IMR-90 (cell line): Measurements from ENCODE around the gene SYCN. TPM values are rescaled to one million over a fixed set of nuclear protein-coding genes. Genes with fewer than 3 reads are reported as not detected.
A peak's percentile ranks its signal among the peaks of the same experiment; 100 is the strongest.

Experiments
- ATAC-seq: fragments of 200-7000 bp; cut with Tn5 transposase; 2 replicates; pipeline ENCODE4 v1.9.1; 2020; ENCODE audit warnings: low read depth, mild to moderate bottlenecking, moderate library complexity
- BruUV-seq: library from RNA; stranded (reverse); fragments of 400-500 nt; replicated peaks from 2 replicates; lab custom pipeline; 2021; lab: Mats Ljungman, UMichigan
- CTCF ChIA-PET: fragments of 300-600 bp; formaldehyde crosslinking; extraction: SDS; loops from one replicate; lab custom pipeline; 2021; ENCODE audit warnings: antibody characterized with exemption; lab: Yijun Ruan, JAX
- POLR2A ChIA-PET: fragments of 300-600 bp; sonication (Branson Sonifier 250); formaldehyde crosslinking; loops from one replicate; lab custom pipeline; 2022; ENCODE audit warnings: antibody characterized with exemption; ENCODE audit not compliant: unreplicated experiment; lab: Charles Lee
- DNase-seq: peaks from one replicate; pipeline ENCODE4 v3.0.0; 2013
- H2AFZ ChIP-seq: replicated peaks from 2 replicates; pipeline ENCODE3; 2013; ENCODE audit warnings: low read length, mild to moderate bottlenecking; ENCODE audit not compliant: poor library complexity
- H2AK5ac ChIP-seq: 2 replicates; pipeline ENCODE4 v1.6.1; 2013; ENCODE audit warnings: low read depth, low read length, inconsistent platforms
- H2AK9ac ChIP-seq: replicated peaks from 2 replicates; pipeline ENCODE3; 2013; ENCODE audit warnings: mild to moderate bottlenecking, low read depth, low read length, moderate library complexity; ENCODE audit not compliant: poor library complexity
- H2BK120ac ChIP-seq: 2 replicates; pipeline ENCODE4 v1.6.1; 2013; ENCODE audit warnings: low read depth, low read length, inconsistent platforms
- H2BK15ac ChIP-seq: 3 replicates; pipeline ENCODE4 v1.6.1; 2013; ENCODE audit warnings: low read depth, low read length, inconsistent platforms
- H2BK20ac ChIP-seq: 2 replicates; pipeline ENCODE4 v1.6.1; 2013; ENCODE audit warnings: low read depth, mild to moderate bottlenecking, inconsistent platforms, low read length, moderate library complexity
- H2BK5ac ChIP-seq: 2 replicates; pipeline ENCODE4 v1.6.1; 2013; ENCODE audit warnings: mild to moderate bottlenecking, low read depth, low read length, inconsistent platforms; ENCODE audit not compliant: poor library complexity, severe bottlenecking
- H3K14ac ChIP-seq: replicated peaks from 2 replicates; pipeline ENCODE4 v1.6.1; 2013; ENCODE audit warnings: low read depth, low read length, inconsistent platforms
- H3K18ac ChIP-seq: 2 replicates; pipeline ENCODE4 v1.6.1; 2013; ENCODE audit warnings: low read depth, low read length, control low read depth
- H3K23ac ChIP-seq: 2 replicates; pipeline ENCODE4 v1.6.1; 2013; ENCODE audit warnings: low read depth, low read length, inconsistent platforms
- H3K27ac ChIP-seq: 2 replicates; pipeline ENCODE4 v1.5.1; 2013; ENCODE audit warnings: mild to moderate bottlenecking, control low read depth, low read length; ENCODE audit not compliant: insufficient read depth
- H3K27me3 ChIP-seq: 2 replicates; pipeline ENCODE4 v1.6.1; 2013; ENCODE audit warnings: low read length; ENCODE audit not compliant: control insufficient read depth, insufficient read depth
- H3K36me3 ChIP-seq: 2 replicates; pipeline ENCODE4 v1.6.1; 2013; ENCODE audit warnings: low read length, mixed read lengths; ENCODE audit not compliant: control insufficient read depth, insufficient read depth
- H3K4ac ChIP-seq: 2 replicates; pipeline ENCODE4 v1.6.1; 2013; ENCODE audit warnings: low read depth, low read length, inconsistent platforms
- H3K4me1 ChIP-seq: 2 replicates; pipeline ENCODE4 v1.6.1; 2013; ENCODE audit warnings: low read length, mixed read lengths; ENCODE audit not compliant: control insufficient read depth, insufficient read depth
- H3K4me2 ChIP-seq: 2 replicates; pipeline ENCODE4 v1.6.1; 2013; ENCODE audit warnings: low read depth, mild to moderate bottlenecking, control low read depth, low read length, moderate library complexity
- H3K4me3 ChIP-seq: 2 replicates; pipeline ENCODE4 v1.5.1; 2013; ENCODE audit warnings: low read depth, mild to moderate bottlenecking, control low read depth, low read length, moderate library complexity; ENCODE audit not compliant: insufficient read depth
- H3K56ac ChIP-seq: 2 replicates; pipeline ENCODE4 v1.6.1; 2013; ENCODE audit warnings: low read length, inconsistent platforms; ENCODE audit not compliant: insufficient read depth; ENCODE audit errors: extremely low read depth
- H3K79me1 ChIP-seq, 2 experiments: 2 replicates each; pipeline ENCODE4 v1.6.1; 2013; ENCODE audit warnings: low read length in 2 of 2, inconsistent platforms in 1 of 2, low read depth in 1 of 2
- H3K9ac ChIP-seq: 2 replicates; pipeline ENCODE4 v1.6.1; 2013; ENCODE audit warnings: low read depth, low read length, control low read depth
- H3K9me1 ChIP-seq: 2 replicates; pipeline ENCODE4 v1.6.1; 2013; ENCODE audit warnings: low read length, inconsistent platforms; ENCODE audit not compliant: insufficient read depth
- H3K9me3 ChIP-seq: 2 replicates; pipeline ENCODE4 v1.6.1; 2013; ENCODE audit warnings: low read length; ENCODE audit not compliant: control insufficient read depth, insufficient read depth
- H4K20me1 ChIP-seq: 2 replicates; pipeline ENCODE4 v1.6.1; 2013; ENCODE audit warnings: low read length, inconsistent platforms; ENCODE audit not compliant: insufficient read depth
- H4K5ac ChIP-seq: 2 replicates; pipeline ENCODE4 v1.6.1; 2013; ENCODE audit warnings: mild to moderate bottlenecking, low read depth, low read length, control low read depth
- H4K8ac ChIP-seq, 2 experiments: 2 replicates each; pipeline ENCODE4 v1.6.1; 2013; ENCODE audit warnings: low read depth in 2 of 2, low read length in 2 of 2, control low read depth in 1 of 2, inconsistent platforms in 1 of 2
- H4K91ac ChIP-seq: 2 replicates; pipeline ENCODE4 v1.6.1; 2013; ENCODE audit warnings: low read depth, low read length, inconsistent platforms; ENCODE audit not compliant: insufficient read depth
- MAZ ChIP-seq: IDR thresholded peaks from 2 replicates; pipeline ENCODE4 v1.6.1; 2012; ENCODE audit warnings: low read depth, mild to moderate bottlenecking, low read length, improper control_type of control experiment, moderate library complexity, borderline replicate concordance
- WGBS, 2 experiments: methylation state at CpG; one replicate each; pipeline versions ENCODE4 v1.1.5 to v1.1.7; 2013; ENCODE audit warnings: missing lambda C conversion rate in 2 of 2; ENCODE audit not compliant: insufficient read length in 1 of 2; ENCODE audit errors: extremely low coverage in 2 of 2; 5-methylcytosine and 5-hydroxymethylcytosine counted together
- dilution Hi-C: fragments of 300-500 bp; cut with HindIII; formaldehyde crosslinking; loops from one replicate; pipeline ENCODE4 v1.14.3; 2018; ENCODE audit warnings: low sequenced_read_pairs; ENCODE audit not compliant: unreplicated experiment
- in situ Hi-C: fragments of 300-500 bp; cut with MboI; formaldehyde crosslinking; loops from 3 replicates; pipeline ENCODE4 v1.14.3; 2019; ENCODE audit warnings: low sequenced_read_pairs, inconsistent platforms, mixed read lengths
- intact Hi-C: fragments of 100-400 bp; cut with micrococcal nuclease; formaldehyde crosslinking; loops from 2 replicates; pipeline ENCODE4 v1.10.0; 2022
- polyA plus RNA-seq, 3 experiments: library from polyadenylated mRNA; depleted of rRNA; stranded (reverse); fragments of >200 nt; gene quantifications; 2 replicates each; pipeline ENCODE4 v1.2.3, GENCODE V29; 2012; ENCODE audit warnings: low replicate concordance in 1 of 3
- total RNA-seq: library from RNA; depleted of rRNA; stranded (reverse); fragments of >200 nt; gene quantifications from 2 replicates; pipeline ENCODE4 v1.2.3, GENCODE V29; 2012
- TF ChIP-seq, protein P1 (sequence below): fragments of 150-350 bp; IDR thresholded peaks from 2 replicates; pipeline ENCODE4 v1.6.1; 2017; ENCODE audit warnings: mild to moderate bottlenecking, antibody characterized with exemption, low read length, low read depth

SYCN gene
- total and polyA plus RNA-seq, 2 of the 4 experiments (the other 2 are of a cell fraction) = not detected

DNA sequence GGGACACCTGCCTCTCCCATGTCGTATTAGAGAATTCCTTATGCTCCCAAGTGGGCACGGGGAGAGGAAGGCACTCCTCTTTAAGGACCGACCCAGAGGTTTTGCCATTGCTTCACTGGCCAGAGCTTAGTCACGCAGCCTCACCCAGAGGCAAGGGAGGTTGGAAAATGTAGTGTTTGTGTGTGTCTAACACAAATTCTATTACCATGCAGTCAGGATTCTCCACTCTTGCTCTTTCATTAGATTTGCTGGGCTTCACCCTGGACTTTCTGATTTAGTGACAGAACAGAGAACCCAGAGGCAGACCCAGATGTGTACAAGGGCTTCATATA is 21.9 kb downstream of the SYCN start:
- intact Hi-C loops = no loop called here
- Histone ChIP-seq H4K91ac (no peak overlapping the region), H2AK5ac (no peak overlapping the region), H3K4me2 (no peak overlapping the region), H3K4ac (no peak overlapping the region), H3K36me3 (peaks cover 26% of the 10 kb centered on the region), H4K8ac (no peak overlapping the region), H3K23ac (no peak overlapping the region), H3K79me1 (no peaks in the 10 kb centered on the region), H3K9ac (no peak overlapping the region), H2BK120ac (no peak overlapping the region), H2BK5ac (no peak overlapping the region), H4K20me1 (no peaks in the 10 kb centered on the region), H3K4me1 (no peaks in the 10 kb centered on the region), H2BK20ac (no peak overlapping the region), H3K9me1 (no peaks in the 10 kb centered on the region), H2BK15ac (no peak overlapping the region), H3K18ac (no peak overlapping the region), H3K27ac (no peak overlapping the region), H4K5ac (no peak overlapping the region), H3K56ac (no peak overlapping the region), H3K9me3 (no peaks in the 10 kb centered on the region), H3K4me3 (no peak overlapping the region), H3K14ac (no peak overlapping the region), H2AK9ac (peak overlapping the region; percentile 55), H2AFZ (peak overlapping the region; percentile 43), H3K27me3 (no peaks in the 10 kb centered on the region)
- TF ChIP-seq, protein P1, sequence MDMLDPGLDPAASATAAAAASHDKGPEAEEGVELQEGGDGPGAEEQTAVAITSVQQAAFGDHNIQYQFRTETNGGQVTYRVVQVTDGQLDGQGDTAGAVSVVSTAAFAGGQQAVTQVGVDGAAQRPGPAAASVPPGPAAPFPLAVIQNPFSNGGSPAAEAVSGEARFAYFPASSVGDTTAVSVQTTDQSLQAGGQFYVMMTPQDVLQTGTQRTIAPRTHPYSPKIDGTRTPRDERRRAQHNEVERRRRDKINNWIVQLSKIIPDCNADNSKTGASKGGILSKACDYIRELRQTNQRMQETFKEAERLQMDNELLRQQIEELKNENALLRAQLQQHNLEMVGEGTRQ = no peak
- TF ChIP-seq MAZ = no peak
- CTCF ChIA-PET = no interaction called here
- POLR2A ChIA-PET = no interaction called here
- BruUV-seq = no TSS peak
- no peak for ATAC-seq
- dilution Hi-C loops = no loop called here
- in situ Hi-C loops = no loop called here
- no CpG with 5 or more reads among the region's 4 CpGs for WGBS, 2 experiments
- no peak for DNase-seq
